Measurements from ENCODE around the gene PARVA.

The PARVA gene

DNA sequence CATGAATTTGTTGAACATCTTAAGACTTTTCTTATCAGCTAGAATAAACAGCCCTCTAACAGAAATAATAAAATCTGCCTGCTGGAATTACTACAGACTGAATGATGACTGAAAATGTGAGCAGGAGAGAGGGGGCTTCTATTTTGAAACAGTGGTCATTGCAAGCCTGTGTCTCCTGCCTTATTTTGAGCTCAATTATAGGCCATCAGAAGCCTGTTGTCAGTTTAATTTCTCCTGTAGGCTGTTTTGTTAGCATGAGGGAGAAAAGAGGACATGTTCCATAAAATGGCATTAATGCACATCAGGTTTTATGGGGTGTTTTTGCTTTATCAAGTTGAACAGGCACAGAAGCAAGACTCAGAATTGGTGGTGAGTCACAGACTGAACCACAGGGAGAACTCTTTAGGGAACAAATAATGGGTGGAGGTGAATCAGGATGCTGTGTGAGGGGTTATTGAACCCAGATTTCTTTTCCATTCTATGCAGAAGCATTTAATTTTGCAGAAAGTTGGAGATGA is 129.1 kb downstream of the PARVA start:
- H3K27ac ChIP-seq, result no peak overlapping the region
- TF ChIP-seq, protein P1, sequence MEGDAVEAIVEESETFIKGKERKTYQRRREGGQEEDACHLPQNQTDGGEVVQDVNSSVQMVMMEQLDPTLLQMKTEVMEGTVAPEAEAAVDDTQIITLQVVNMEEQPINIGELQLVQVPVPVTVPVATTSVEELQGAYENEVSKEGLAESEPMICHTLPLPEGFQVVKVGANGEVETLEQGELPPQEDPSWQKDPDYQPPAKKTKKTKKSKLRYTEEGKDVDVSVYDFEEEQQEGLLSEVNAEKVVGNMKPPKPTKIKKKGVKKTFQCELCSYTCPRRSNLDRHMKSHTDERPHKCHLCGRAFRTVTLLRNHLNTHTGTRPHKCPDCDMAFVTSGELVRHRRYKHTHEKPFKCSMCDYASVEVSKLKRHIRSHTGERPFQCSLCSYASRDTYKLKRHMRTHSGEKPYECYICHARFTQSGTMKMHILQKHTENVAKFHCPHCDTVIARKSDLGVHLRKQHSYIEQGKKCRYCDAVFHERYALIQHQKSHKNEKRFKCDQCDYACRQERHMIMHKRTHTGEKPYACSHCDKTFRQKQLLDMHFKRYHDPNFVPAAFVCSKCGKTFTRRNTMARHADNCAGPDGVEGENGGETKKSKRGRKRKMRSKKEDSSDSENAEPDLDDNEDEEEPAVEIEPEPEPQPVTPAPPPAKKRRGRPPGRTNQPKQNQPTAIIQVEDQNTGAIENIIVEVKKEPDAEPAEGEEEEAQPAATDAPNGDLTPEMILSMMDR (IDR thresholded peaks at IDR 0.05), result no peak
- no peak for TF ChIP-seq ZFX (IDR thresholded peaks at IDR 0.05; ENCODE audit: borderline replicate concordance)

DNA sequence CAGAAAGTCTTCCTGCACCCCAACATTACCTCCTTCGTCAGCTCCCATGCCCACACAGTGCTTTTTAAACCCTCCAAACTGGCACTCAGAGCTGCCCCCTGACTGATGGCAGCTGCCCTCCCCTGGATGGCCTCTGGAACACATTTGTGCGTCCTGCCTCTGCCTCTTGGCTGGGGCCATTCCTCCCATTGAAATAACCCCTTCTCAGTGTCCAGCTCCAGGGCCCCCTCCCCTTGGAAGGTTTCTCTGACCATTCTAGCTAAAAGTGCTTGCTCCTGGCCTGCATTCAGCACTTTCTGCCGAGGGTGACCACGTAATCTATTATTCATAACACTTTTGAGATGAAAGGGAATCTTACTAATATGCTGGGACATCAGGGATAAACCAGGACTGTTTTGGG is 130.0 kb downstream of the PARVA start:
- TF ChIP-seq, protein P1 (IDR thresholded peaks at IDR 0.05), result no peak
- TF ChIP-seq ZFX (IDR thresholded peaks at IDR 0.05; ENCODE audit: borderline replicate concordance), result no peak
- no peak overlapping the region for H3K27ac ChIP-seq

DNA sequence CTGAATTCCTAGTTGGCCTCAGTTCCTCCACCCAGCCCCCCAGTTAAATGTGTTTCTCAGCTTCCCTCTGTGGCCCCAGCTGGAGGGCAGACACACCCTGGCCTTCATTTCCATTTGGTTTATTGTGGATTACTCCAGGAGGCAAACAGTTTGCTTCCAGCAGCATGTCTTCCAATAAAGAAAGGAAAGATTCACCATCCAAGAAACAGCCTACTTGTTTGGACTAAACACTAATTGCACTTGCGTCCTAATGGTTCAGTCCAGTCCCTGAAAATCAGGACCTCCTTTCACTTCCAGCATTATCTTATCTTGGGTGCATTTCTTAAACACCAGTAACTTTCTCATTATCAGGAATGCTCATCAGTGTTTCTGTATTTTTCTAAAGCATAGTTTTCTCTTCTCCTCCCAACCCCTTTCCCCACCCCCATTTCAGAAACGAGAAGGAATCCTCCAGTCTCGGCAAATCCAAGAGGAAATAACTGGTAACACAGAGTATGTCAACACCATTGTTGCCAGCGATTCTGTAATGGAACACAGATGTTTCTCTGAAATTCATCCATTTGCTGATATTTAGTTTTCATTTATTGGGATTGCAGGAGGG is 130.9 kb downstream of the PARVA start:
- no peak overlapping the region for H3K27ac ChIP-seq
- TF ChIP-seq, protein P1 (IDR thresholded peaks at IDR 0.05), result no peak
- TF ChIP-seq ZFX (IDR thresholded peaks at IDR 0.05; ENCODE audit: borderline replicate concordance), result no peak

DNA sequence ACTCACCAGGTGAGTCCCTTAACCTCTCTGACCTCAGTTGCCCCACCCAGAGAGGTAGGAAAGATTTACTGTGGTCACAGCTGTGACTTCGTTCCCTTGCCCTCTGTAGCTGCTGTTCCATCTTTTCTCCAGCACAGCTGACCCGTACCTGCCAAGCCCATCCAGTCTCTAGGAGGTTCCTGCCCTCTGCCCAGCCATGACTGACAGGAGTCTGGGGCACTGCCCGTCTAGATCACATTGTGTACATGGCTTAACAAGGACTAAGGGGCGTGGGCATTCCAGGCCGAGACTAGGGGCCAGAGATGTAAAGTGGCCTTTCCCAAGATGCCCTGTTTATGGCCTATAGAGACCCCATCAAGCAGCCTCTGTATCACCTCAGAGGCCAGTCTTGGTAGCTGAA is 132.0 kb downstream of the PARVA start:
- H3K27ac ChIP-seq, result no peak overlapping the region
- TF ChIP-seq, protein P1 (IDR thresholded peaks at IDR 0.05), result no peak
- TF ChIP-seq ZFX (IDR thresholded peaks at IDR 0.05; ENCODE audit: borderline replicate concordance), result no peak

DNA sequence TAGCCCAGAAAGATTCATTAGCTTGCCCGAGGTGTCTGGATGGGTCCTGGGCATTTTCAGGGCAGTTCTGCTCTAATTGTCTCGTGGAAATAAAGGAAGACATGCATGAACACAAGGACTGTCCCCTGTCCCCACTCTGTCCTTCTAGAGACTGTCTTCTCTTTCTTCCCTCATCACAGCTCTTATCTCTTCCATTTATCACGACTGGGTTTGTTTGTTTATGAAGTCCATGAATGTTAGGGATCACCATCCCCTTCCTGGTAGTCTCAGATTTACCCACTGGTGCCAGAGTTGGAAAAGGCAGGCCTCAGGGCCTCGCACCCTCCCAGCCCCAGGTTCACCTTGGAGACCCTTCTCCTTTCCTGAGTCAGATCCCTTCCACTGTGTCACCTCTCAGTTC is 134.8 kb downstream of the PARVA start:
- H3K27ac ChIP-seq, result no peak overlapping the region
- no peak for TF ChIP-seq ZFX (IDR thresholded peaks at IDR 0.05; ENCODE audit: borderline replicate concordance)
- TF ChIP-seq, protein P1 (IDR thresholded peaks at IDR 0.05), result no peak

DNA sequence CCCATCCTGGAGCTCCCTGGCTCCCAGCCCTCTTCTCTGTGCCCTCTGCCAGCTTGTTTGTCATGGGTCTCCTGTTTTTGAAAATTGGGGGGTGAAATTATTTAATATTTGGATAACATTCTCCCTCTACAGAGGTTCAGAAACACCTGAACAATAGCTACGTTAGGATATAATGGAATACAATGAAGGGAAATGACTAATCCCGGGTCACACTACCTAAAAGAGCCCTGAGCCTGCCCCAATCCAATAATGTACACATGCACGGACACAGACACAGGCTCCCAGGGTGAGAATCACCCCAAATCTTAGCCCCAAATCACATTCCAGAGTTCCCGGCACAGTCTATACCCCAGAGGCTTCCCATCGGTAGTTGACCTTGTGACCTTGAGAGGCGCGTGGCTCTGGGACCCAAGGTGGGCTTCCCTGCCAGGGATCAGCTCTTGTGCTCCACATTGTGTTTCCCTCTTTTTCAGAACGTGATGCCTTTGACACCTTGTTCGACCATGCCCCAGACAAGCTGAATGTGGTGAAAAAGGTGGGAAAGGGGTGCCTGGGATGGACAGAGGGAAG is 135.5 kb downstream of the PARVA start:
- TF ChIP-seq, protein P1 (IDR thresholded peaks at IDR 0.05), result no peak
- TF ChIP-seq ZFX (IDR thresholded peaks at IDR 0.05; ENCODE audit: borderline replicate concordance), result no peak
- no peak overlapping the region for H3K27ac ChIP-seq

DNA sequence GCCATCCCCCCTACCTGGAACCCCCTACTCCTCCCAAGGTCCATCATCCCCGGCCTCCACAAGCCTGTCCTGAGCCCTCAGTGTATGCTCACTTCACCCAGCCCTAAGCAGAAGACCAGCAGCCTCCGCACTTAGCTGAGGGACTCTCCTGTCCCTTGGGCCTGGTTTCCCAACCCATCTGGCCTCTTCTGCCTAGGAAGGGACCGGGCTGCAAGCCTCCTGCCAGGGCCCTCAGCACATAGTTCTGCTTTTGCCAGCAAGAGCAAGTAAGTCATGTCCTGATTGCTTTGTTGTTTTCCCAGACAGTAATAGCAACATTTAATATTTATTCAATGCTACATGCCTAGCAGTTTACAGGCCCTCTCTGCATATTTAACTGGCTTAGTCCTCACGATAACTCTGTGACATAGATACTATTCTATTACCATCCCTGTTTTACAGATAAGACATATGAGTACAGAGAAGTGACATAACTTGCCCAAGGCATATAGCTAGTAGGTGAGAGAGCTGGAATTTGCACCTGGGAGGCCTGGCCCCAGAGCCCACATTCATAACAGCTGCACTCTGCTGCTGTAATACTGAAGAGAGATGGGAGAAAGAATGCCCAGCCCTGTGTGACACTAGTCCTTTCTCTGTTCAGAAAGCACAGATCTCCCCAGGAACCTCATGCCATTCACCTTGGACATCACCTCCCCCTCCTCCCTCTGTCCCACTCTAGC is 139.2 kb downstream of the PARVA start:
- no peak overlapping the region for H3K27ac ChIP-seq
- TF ChIP-seq ZFX (IDR thresholded peaks at IDR 0.05; ENCODE audit: borderline replicate concordance), result no peak
- TF ChIP-seq, protein P1 (IDR thresholded peaks at IDR 0.05), result no peak
